NCI-H2196 treated with DMSO at 0.1 percent for 48 hours (cell line): ENCODE data around the gene PRKD3.

ENCODE experiments used
- DNase-seq: peaks from one replicate; lab custom pipeline; 2025; ENCODE audit not compliant: unreplicated experiment; lab: John Stamatoyannopoulos, UW

The PRKD3 gene

GRCh38 chr2:37343537-37344434, 19.2 kb upstream of the PRKD3 start:
- peak; percentile 20 for DNase-seq

- DNase-seq, result no peak
These were observed 18.1 kb upstream of the PRKD3 start for GRCh38 chr2:37342591-37343220.

GRCh38 chr2:37340637-37341036, 16.0 kb upstream of the PRKD3 start:
- DNase-seq, result no peak

- no peak for DNase-seq
These were observed 14.3 kb upstream of the PRKD3 start for GRCh38 chr2:37338933-37339332.

DNA sequence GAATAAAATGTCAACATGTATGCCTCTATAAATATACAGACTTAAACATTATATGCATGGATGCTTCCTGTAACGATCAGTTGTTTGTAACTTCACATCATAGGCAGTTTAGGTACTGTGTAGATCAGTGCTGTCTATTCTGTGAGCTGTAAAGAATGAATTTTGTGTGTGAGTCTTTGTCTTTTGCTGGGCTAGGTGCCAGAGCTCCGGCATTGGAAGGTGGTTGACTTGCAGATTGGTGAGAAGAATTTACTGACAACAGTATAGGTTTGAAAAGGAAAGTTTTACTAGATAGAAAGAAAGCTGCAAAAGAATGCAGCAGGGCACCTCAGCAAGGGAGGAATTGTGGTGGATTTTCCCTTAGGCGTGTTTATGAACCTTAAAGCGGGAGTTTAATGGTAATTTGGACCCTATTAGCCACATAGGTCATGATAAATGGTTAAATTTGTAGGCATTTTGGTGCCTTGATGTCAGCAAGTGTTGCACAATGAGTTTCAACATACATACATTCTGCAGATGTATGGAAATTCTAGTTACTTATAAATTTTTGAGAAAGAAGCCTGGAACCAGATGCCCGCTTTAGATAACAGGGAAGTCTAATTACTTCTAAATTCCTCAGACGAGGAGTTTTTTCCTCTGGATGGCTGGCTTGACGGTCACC, 13.1 kb upstream of the PRKD3 start:
- DNase-seq, result no peak

DNA sequence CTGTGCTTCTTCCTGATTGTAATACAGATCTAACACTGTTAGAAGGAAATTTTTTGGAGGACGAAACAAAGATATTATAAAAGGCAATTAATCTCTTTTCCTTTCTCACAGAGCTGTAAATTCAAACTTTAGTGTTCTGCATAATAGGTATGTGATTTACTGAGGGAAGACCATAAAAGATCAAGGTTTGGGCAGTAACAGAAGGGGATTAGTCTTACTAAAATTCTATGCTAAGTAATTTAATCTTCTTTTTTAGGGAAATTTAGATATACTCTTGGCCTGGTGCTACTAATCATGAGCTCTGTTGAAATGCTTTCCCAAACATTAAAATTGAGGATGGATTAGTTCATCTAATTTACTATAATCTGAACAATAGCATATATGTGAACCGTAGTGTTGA, 11.0 kb upstream of the PRKD3 start:
- no peak for DNase-seq

- no peak for DNase-seq
These were observed 8.6 kb upstream of the PRKD3 start for GRCh38 chr2:37333256-37333655.

DNA sequence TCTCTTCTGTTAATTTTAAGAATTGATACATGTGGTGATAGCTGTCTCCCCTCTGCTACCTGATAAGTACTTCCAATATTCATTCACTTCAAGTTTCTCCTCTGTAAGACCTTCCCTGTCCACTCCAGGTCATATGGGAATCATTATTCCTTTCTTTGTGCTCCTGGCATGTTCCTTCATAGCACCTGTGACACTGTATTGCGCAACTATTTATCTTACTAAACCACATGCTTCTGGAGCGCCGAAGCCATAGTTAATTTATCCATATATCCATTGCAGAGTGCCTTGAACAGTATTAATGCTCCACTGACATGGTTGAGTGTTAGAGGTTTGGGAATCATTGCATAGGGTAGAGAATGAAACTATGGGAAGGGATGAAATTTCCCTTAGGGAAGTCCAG, 7.9 kb upstream of the PRKD3 start:
- no peak for DNase-seq

DNA sequence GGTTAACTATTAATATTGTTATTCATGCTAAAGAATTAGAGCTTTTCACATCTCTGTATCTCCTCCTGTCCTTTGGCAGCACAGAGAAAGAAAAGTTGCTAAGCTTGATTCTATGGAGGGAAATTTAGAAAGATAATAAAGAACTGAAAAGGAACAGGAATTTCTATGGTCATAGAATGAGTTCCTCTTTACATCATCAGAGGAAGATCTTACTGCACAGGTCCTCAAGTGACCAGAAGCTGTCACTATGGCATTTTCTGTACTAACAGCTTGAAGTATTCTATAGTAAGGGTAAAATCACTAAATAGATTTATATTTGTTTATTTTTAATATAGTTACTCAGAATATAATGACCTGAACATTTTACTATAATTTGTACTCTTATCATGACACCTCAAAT, 6.0 kb upstream of the PRKD3 start:
- DNase-seq, result no peak

GRCh38 chr2:37326866-37327634, 2.4 kb upstream of the PRKD3 start:
- DNase-seq, result no peak

DNA sequence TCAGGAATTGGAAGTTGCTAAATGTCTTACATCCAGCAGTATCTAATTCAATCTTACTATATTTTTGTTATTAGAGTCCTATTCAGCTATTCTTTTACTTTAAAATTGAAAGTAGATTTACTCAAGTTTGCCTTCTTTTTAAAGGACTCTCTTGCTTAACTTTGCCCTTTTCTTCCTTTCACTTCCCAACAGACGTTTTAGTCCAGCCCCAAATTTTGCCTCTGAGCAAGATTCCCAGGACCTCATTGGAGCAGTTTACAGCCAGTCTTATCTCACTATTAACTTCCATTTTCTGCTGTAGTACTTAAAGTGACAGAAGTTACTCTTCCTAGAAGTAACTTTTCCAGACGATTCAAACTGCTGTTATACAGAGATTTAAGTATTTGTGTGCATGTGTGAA, 1.7 kb upstream of the PRKD3 start:
- no peak for DNase-seq

- DNase-seq, result no peak
These were observed 1.0 kb upstream of the PRKD3 start for GRCh38 chr2:37325625-37326071.

DNA sequence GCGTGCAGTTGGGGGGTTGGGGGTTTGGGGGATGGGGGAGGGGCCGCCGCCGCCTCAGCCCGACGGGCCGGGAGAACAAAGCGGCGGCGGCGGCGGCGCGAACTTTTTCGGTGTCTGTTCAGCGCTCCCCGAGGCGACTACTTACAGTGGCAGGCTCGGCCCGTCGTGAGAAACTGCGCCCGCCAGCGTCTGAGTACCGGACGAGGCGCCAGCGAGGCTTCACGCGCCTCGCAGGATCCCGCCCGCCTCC, 172 bp downstream of the PRKD3 start:
- no peak for DNase-seq

DNA sequence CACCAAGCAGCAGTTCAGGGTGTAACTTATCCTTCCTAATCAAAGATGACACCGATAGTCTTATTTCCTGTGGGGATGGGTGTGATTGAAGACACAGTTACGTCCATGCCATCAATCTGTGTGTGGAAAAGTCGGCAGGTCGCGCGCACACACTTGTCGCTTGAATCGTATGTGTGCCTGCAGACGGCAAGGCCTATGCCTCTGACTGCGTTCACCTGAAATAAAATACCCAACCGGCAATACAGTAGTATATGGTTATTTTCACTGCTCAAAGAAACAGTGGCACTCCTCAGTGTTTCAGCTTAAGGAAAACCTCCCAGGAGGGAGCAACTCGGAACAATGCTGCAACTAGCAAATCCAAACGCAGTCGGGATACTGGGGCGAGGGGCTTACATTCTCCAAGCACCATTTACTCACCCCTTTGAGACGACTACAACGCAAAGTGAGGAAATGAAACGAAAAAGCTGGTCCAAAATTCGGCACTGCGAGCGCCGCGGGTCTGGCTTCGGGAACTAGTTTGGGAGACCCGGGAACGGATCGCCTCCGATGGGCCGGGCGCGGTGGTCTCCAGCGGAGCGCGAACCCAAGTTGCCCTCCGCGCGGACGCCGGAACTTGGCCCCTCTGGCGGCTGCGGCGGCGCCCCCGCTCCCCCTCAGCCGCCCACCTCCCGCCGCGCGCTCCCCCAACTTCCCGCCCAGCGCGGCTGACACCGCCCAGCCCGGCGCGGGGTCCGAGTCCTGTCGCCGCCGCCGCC, 675 bp downstream of the PRKD3 start:
- DNase-seq, result no peak

GRCh38 chr2:37323176-37323780, 1.4 kb downstream of the PRKD3 start:
- no peak for DNase-seq

DNA sequence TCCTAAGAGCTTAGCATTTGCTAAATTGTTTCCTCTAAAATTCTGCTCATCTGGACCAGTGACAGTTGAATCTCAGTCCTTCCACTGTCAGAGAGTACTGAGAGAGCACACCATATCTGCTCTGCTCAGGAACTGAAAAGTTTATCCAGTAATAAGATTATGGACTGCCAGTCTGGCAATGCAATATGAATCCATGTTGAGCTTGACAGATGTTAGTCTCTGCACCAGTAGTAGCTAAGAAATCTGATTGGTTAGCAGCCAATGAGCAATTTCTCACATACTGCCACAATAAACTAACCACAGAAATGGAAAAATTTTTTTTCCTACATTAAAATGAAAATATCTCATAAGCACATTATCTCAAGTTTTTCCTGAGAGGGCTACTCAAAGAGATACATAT, 2.3 kb downstream of the PRKD3 start:
- DNase-seq, result no peak

DNA sequence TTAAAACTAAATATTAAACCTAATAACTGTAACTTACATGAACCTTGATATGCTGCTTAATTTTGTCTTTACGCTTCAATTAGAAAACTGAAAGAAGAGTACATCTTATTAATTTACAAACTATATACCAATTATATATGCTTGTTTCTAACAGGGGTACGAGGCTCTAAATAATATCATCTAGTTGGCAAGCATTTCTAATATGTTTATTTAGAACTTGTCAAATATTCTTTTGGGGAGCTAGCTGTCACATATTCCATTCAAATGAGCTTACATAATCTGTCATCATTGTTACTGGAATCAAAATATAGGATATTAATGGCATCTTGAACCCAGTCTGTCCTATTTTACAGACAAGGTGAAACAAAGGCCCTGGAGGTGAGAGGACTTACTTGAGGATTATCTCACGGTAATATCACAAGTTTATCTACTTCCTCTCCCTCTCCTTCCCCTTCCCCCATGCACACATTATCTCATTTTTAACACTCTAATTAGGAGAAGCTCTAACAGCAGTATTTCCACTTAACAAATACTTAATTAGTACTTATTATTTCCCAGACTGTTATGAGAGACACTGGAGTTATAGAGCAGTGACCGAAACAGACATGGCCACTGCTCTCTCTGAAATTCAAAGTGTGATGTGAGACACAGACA, 3.5 kb downstream of the PRKD3 start:
- DNase-seq, result no peak

DNA sequence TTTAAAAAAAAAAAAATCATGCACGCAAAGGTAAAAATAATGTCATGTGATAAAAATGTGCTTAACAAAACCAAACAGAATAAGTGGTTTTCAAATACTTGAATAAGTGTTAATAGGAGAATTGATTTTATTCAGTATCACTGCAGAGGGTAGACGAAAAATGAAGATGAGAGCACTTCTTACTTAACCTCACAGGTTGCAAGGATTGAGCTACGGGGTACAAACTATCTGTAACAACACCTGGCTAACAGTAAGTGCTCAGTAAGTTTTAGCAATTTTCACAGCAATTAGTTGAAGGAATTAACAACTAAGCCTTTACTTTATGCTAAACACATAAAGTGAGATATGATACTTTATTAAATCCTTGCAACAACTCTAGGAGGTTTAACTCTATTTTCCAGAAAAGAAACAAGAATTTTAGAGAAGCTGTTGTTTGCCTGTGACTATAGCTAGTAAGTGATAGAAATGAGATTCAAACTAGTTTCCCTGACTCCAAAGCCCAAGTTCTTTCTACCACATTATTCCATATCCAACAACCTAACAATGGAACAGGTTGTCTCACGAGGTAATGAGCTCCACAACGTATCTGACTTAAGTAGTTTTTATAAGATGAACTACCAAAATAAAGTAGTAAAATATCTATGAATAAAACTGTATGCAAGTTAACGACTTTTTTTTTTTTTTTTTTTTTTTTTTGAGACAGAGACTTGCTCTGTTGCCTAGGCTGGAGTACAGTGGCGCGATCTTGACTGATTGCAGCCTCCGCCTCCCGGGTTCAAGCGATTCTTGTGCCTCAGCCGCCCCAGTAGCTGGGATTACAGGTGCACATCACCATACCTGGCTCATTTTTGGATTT, 4.7 kb downstream of the PRKD3 start:
- DNase-seq, result no peak

GRCh38 chr2:37318401-37318800, 6.2 kb downstream of the PRKD3 start:
- DNase-seq, result no peak
